Activated naive CD8-positive, alpha-beta T cell (primary cell): ENCODE data around the gene RHOG.

Experiments used
- H3K27ac Mint-ChIP-seq: one replicate; pipeline ENCODE4 v1.8.0; 2021; ENCODE audit warnings: mixed read lengths
- H3K27me3 Mint-ChIP-seq: one replicate; pipeline ENCODE4 v1.8.0; 2021; ENCODE audit warnings: mixed read lengths
- H3K36me3 Mint-ChIP-seq: one replicate; pipeline ENCODE4 v1.8.0; 2021; ENCODE audit warnings: mixed read lengths
- H3K4me1 Mint-ChIP-seq: one replicate; pipeline ENCODE4 v1.8.0; 2021; ENCODE audit warnings: low read depth, mixed read lengths
- H3K4me3 Mint-ChIP-seq: one replicate; pipeline ENCODE4 v1.8.0; 2021; ENCODE audit warnings: mild to moderate bottlenecking, mixed read lengths
- H3K9me3 Mint-ChIP-seq: one replicate; pipeline ENCODE4 v1.8.0; 2021; ENCODE audit warnings: low read depth, mixed read lengths

The RHOG gene

DNA sequence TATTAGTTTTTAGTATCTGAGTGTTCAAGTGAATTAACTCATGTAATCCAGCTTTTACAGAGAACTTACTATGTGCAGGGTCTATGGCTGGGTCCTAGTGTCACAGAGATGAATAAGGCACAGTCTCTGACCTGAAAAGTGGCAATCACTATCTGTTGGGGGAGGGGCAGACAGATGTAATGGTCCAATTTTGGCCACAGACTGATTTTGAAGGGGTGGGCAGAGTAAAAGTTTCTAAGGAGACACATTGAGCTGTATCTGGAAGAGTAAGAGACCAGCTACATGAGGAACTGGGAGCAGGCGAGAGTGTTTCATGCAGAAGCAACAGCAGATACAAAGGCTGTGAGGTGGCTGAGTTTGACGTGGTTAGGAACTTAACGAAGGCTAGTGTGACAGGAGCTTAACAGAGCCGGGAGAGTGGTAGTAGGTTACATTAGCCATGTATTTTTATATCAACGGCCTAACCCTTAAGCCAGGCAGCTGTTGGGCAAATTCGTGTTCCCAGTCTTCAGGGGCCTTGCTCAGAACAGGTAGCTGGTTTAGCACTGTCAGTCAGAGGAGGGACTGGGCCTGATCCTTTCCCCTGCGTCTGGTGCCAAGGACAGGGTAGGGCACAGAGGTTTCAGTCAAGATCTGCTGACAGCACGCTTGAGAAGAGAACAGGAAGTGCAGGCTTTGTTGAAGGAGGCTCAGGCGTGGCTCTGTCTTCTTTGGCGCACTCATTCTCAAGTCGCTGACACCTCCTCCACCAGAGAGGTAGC lies 13.3 kb upstream of the RHOG start:
- Mint-ChIP-seq H3K36me3 (no peaks in the 10 kb centered on the region), H3K27ac (peak overlapping the region; percentile 99), H3K27me3 (no peaks in the 10 kb centered on the region), H3K9me3 (no peaks in the 10 kb centered on the region), H3K4me1 (peaks cover 61% of the 10 kb centered on the region), H3K4me3 (peak overlapping the region; percentile 83)

DNA sequence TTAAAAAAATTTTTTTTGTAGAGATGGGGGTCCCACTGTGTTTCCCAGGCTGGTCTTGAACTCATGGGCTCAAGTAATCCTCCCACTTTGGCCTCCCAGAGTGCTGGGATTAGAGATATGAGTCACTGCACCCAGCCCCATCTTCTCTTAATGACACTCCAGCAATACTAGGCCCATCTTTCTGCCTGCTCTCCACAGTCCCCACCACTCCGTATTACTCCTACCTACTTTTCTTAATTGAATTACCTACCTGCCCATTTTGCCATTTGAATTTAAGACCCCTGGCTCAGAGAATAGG lies 12.7 kb upstream of the RHOG start:
- H3K9me3 Mint-ChIP-seq: no peaks in the 10 kb centered on the region
- H3K27me3 Mint-ChIP-seq: no peaks in the 10 kb centered on the region
- H3K27ac Mint-ChIP-seq: peak overlapping the region; percentile 99
- peaks cover 56% of the 10 kb centered on the region for H3K4me1 Mint-ChIP-seq
- H3K36me3 Mint-ChIP-seq: no peaks in the 10 kb centered on the region
- peak overlapping the region; percentile 83 for H3K4me3 Mint-ChIP-seq

- Mint-ChIP-seq H3K36me3 (no peaks in the 10 kb centered on the region), H3K9me3 (no peaks in the 10 kb centered on the region), H3K4me3 (no peak overlapping the region), H3K27ac (peak overlapping the region; percentile 59), H3K4me1 (peaks cover 43% of the 10 kb centered on the region), H3K27me3 (no peaks in the 10 kb centered on the region)
Observed at GRCh38 chr11:3849297-3849874, 8.6 kb upstream of the RHOG start.

- H3K9me3 Mint-ChIP-seq: no peaks in the 10 kb centered on the region
- H3K27me3 Mint-ChIP-seq: no peaks in the 10 kb centered on the region
- peaks cover 39% of the 10 kb centered on the region for H3K4me1 Mint-ChIP-seq
- H3K4me3 Mint-ChIP-seq: no peak overlapping the region
- no peaks in the 10 kb centered on the region for H3K36me3 Mint-ChIP-seq
- no peak overlapping the region for H3K27ac Mint-ChIP-seq
Observed at GRCh38 chr11:3845670-3846069, 4.9 kb upstream of the RHOG start.

DNA sequence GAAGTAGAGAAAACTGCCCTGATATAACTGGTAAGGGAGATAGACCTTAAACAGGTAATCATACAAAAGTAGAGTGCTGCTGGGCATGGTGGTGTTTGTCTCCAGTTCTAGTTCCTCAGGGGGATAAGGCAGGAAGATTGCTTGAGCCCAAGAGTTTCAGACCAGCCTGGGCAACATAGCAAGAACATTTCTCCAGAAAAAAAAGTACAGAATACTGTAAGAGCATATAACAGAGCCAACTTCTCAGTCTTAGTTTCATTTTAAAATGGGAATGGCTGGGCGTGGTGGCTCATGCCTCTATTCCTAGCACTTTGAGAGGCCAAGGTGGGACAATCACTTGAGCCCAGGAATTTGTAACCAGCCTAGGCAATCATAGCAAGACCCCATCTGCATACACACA lies 4.5 kb upstream of the RHOG start:
- H3K36me3 Mint-ChIP-seq: no peaks in the 10 kb centered on the region
- H3K27ac Mint-ChIP-seq: peak overlapping the region; percentile 41
- H3K27me3 Mint-ChIP-seq: no peaks in the 10 kb centered on the region
- peaks cover 39% of the 10 kb centered on the region for H3K4me1 Mint-ChIP-seq
- no peak overlapping the region for H3K4me3 Mint-ChIP-seq
- H3K9me3 Mint-ChIP-seq: no peaks in the 10 kb centered on the region

GRCh38 chr11:3843326-3843725 lies 2.6 kb upstream of the RHOG start:
- Mint-ChIP-seq H3K4me1 (peaks cover 38% of the 10 kb centered on the region), H3K27me3 (no peaks in the 10 kb centered on the region), H3K36me3 (peaks cover 9% of the 10 kb centered on the region), H3K9me3 (no peaks in the 10 kb centered on the region), H3K4me3 (peak overlapping the region; percentile 15), H3K27ac (peak overlapping the region; percentile 85)

DNA sequence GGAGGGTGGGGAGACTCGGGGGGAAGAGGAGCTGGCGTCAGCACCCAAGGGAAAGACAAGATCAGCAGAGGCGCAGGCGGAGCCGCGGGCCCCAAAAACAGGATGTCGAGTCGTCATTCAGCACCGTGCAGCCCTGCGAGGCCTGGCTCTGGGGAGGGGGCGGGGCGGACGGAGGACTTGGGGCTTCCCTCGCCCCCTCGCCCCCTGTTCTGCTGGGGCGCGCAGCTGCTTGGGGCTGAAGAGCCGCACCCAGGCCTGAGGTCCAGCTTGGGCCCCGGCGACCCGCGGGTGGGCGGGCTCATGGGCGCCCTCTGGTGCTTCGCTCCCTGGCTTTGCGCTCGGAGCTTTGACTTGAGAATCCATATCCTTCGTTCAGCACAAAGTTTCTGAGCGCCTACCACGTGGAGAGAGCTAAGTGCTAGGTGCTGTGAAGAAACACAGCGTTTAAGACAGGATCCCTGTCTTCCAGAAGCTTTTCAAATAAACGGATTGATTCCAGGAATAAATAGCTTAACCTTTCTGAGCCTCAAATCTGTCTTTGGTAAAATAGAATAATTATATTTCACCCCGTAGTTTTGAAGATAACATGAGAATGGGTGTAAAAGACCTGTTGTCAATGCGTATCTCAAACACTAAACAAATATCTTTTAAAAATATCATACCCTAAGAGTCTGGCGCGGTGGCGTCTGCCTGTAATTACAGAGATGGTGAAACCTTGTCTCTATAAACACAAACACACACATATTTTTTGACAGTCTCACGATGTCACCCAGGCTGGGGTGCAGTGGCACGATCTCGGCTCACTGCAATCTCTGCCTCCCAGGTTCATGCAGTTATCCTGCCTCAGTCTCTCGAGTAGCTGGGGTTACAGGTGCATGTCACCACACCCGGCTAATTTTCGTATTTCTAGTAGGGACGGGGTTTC lies 929 bp upstream of the RHOG start:
- Mint-ChIP-seq H3K27ac (peak overlapping the region; percentile 96), H3K9me3 (no peaks in the 10 kb centered on the region), H3K4me3 (peak overlapping the region; percentile 85), H3K4me1 (peaks cover 53% of the 10 kb centered on the region), H3K27me3 (no peaks in the 10 kb centered on the region), H3K36me3 (peaks cover 13% of the 10 kb centered on the region)

DNA sequence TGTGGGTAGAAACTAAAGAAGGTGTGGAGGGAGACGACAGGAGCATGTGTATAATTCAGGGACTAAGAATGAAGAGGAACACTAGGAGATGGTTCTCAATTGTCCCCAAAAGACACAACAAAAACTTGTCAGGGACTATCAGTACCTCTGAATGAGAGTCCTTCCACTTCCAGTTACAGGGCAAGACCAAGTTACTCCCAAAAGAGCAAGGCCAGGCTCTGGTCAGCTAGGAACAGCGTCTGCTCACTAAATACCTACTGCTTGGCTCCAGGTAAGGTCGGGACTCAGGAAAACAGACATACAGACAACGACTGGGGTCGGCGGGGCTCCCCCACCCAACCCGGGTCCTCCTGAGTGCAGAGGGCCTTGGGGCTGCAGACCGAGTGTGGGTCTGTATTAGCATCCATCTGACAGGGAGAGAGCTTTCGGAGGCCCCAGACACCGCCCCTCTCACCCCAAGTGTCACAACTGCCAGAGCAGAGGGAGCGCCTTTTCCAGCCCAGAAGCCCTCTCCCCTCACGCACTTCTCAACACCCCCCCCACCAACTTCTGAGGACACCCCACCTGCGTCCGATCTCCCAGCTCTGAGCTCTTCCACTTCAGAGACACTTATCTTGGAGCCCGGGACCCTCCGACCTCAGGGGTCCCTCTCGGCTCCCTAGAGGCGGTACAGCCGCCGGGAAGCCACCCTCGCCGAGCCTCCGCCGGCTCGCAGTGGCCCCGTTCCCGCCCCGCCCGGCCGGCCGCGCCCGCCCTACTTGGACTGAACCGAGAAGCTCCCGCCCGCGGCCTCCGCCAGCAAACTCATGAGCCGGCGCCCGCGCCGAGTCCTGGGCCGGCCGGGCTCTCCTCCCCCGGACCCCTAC lies 522 bp downstream of the RHOG start:
- peaks cover 57% of the 10 kb centered on the region for H3K4me1 Mint-ChIP-seq
- H3K36me3 Mint-ChIP-seq: peaks cover 16% of the 10 kb centered on the region
- peak overlapping the region; percentile 97 for H3K4me3 Mint-ChIP-seq
- H3K27ac Mint-ChIP-seq: peak overlapping the region; percentile 94
- no peaks in the 10 kb centered on the region for H3K27me3 Mint-ChIP-seq
- H3K9me3 Mint-ChIP-seq: no peaks in the 10 kb centered on the region

DNA sequence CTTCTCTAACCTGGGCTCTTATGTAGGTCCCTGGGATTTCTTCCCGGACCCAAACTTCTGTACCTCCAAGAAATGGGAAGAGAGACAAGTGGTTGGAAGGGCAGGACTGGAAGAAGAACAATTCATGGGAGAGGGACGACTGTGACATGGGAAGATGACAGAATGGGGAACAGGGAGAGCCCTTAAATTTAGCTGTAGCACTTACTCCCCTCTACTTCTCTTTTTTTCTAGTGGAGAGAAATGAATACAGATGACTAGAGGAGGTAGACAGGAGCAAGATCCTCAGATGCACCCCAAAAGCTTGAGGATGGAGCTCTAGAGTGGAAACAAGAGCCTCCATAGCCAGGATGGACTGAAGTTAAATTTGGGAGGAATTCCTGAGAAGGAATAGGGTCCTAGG lies 2.3 kb downstream of the RHOG start:
- H3K4me1 Mint-ChIP-seq: peaks cover 62% of the 10 kb centered on the region
- no peaks in the 10 kb centered on the region for H3K9me3 Mint-ChIP-seq
- no peaks in the 10 kb centered on the region for H3K27me3 Mint-ChIP-seq
- peak overlapping the region; percentile 97 for H3K4me3 Mint-ChIP-seq
- peaks cover 27% of the 10 kb centered on the region for H3K36me3 Mint-ChIP-seq
- peak overlapping the region; percentile 94 for H3K27ac Mint-ChIP-seq

DNA sequence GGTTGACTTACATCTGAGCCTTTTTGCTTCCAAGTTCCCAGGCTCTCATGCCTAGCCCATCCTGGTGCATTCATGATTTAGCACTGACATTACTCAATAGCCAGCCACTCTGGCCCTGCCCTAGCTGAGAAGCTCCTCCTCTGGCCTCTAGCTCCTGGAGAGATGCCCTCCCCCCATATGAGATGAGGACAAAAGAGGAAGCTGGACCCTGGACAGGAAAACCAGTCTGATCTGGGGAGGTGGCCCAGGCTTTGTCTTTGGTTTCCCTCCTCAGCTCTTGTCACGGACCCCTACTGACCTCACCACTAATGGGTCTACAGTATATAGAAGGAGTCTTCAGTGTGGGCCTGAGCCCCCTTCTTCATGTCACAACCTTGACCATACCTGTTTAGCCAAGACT lies 3.0 kb downstream of the RHOG start:
- H3K27ac Mint-ChIP-seq: peak overlapping the region; percentile 94
- H3K36me3 Mint-ChIP-seq: peaks cover 28% of the 10 kb centered on the region
- peaks cover 62% of the 10 kb centered on the region for H3K4me1 Mint-ChIP-seq
- no peaks in the 10 kb centered on the region for H3K9me3 Mint-ChIP-seq
- peak overlapping the region; percentile 97 for H3K4me3 Mint-ChIP-seq
- H3K27me3 Mint-ChIP-seq: no peaks in the 10 kb centered on the region

- no peaks in the 10 kb centered on the region for H3K27me3 Mint-ChIP-seq
- peaks cover 28% of the 10 kb centered on the region for H3K36me3 Mint-ChIP-seq
Observed at GRCh38 chr11:3836903-3837302, 3.9 kb downstream of the RHOG start.

GRCh38 chr11:3835751-3836150 lies 5.0 kb downstream of the RHOG start:
- H3K4me1 Mint-ChIP-seq: peaks cover 74% of the 10 kb centered on the region
- peak overlapping the region; percentile 89 for H3K27ac Mint-ChIP-seq
- no peaks in the 10 kb centered on the region for H3K27me3 Mint-ChIP-seq
- no peaks in the 10 kb centered on the region for H3K9me3 Mint-ChIP-seq
- H3K4me3 Mint-ChIP-seq: peak overlapping the region; percentile 97
- peaks cover 30% of the 10 kb centered on the region for H3K36me3 Mint-ChIP-seq

More at GRCh38 chr11:3836903-3837302, 3.9 kb downstream of the RHOG start:
- peak overlapping the region; percentile 94 for H3K27ac Mint-ChIP-seq
- no peaks in the 10 kb centered on the region for H3K9me3 Mint-ChIP-seq
- H3K4me3 Mint-ChIP-seq: peak overlapping the region; percentile 97
- H3K4me1 Mint-ChIP-seq: peaks cover 66% of the 10 kb centered on the region

GRCh38 chr11:3834664-3835461 lies 5.9 kb downstream of the RHOG start:
- Mint-ChIP-seq H3K4me1 (peaks cover 82% of the 10 kb centered on the region), H3K36me3 (peaks cover 30% of the 10 kb centered on the region), H3K4me3 (peak overlapping the region; percentile 97), H3K27me3 (no peaks in the 10 kb centered on the region), H3K9me3 (no peaks in the 10 kb centered on the region), H3K27ac (peak overlapping the region; percentile 89)

DNA sequence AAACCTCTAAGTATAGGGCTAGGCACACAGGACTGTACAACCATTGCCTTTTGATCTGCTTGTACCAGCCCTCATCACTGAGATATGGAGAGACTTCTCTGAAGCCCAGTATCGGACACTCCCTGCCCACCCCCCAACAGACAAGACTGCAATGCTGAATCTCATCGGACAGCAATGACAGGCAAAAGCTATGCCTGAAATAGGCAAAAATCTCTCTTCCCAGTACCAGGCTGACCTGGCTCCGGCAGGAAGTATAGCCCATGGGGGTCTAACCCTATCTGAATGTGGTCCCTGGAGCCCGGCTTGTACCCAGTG lies 6.5 kb downstream of the RHOG start:
- peaks cover 28% of the 10 kb centered on the region for H3K36me3 Mint-ChIP-seq
- H3K4me3 Mint-ChIP-seq: peak overlapping the region; percentile 97
- peaks cover 82% of the 10 kb centered on the region for H3K4me1 Mint-ChIP-seq
- H3K27ac Mint-ChIP-seq: peak overlapping the region; percentile 89
- H3K9me3 Mint-ChIP-seq: no peaks in the 10 kb centered on the region
- H3K27me3 Mint-ChIP-seq: no peaks in the 10 kb centered on the region
